ENCODE measurements around the gene SNRPA.
A peak's percentile ranks its signal among the peaks of the same experiment; 100 is the strongest.
"Not testable (repeated sequence)": the region's sequence is repeated elsewhere in the genome, so short reads cannot be mapped to it uniquely, and the experiment has no call there.

Gene SNRPA

DNA sequence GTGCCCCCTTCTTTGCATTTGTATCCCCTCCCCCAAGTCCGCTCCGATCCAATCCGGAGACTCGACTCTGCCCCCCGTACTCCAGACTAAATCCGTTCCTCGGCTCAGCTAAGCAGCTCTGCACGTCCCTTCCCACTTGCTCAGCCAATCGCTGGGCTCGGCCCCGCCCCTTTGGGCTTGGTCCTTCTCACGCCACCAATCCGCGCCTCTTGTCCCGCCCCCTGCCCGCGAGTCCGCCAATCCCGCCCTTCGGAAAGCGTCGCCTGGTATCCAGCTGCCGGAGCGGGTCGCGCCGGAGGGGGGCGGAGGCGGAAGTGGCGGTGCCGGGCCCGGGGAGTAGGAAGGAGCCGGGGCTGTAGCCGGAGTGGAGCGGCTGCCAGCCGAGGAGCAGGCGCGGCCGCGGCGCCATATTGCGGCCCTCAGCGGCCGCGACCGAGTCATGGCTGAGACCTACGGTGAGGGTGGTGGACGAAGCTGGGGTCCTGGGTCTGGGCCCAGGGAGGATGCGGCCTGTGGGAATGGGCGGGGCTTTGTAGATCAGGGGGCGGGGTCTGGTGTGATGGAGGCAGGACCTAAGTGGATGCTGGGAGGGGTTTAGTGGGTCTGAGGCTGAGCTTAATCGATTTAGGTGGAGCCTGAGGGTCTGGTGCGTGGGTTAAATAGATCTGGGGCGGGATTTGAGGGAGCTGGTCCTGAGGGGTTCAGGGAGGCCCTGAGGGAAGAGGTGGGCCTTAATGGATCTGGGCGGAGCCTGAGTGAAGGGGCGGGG lies 27.1 kb downstream of the SNRPA start, which contains the start of gene RAB4B:
TSS of gene RAB4B (plus strand) at position 311 of the 769 bp plus-strand sequence. CDS start at position 440, 129 bp downstream.
- peak; percentile 99 for DNase-seq

DNA sequence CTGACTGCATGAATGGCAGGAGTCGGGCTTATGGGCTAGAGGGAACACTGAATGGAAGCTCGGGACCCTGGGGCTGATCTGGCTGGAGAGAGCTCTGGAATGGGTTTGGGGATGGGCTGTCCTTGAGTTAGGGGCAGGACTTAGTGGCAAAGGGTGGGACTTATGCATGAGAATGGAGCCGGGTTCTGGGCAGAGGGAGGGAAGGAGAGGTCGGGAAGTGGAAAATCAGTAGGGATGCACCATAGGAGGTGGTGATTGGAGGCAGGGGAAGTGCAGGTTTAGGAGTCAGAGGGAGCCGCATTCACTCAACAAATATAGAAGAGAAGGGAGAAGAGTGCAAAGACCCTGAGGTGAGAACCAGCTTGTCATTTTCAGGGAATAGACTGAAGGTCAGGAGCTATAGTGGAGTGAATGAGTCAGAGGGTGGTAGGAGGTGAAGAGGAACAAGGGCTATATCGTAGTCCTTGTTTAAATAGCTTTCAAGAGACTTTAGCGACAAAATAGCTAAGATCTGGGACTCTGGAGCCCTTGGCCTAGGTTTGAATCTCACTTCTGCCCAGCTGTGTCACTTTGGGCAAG lies 27.8 kb downstream of the SNRPA start:
- DNase-seq = no peak

DNA sequence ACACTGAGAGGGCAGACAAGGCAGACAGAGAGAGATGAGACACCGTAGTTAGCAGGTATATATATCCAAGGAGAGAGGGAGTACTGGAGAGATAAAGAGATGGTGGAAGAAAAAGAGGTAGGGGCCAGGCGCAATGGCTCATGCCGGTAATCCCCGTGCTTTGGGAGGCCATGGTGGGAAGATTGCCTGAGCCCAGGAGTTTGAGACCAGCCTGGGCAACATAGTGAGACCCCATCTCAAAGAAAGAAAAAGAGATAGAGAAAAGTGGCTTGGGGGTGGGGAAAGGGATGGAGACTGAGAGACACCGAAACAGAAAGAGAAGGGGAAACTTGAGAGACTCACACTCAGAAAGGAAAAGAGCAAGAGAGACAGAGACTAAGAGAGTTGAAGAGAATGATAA lies 29.6 kb downstream of the SNRPA start:
- DNase-seq = no peak

DNA sequence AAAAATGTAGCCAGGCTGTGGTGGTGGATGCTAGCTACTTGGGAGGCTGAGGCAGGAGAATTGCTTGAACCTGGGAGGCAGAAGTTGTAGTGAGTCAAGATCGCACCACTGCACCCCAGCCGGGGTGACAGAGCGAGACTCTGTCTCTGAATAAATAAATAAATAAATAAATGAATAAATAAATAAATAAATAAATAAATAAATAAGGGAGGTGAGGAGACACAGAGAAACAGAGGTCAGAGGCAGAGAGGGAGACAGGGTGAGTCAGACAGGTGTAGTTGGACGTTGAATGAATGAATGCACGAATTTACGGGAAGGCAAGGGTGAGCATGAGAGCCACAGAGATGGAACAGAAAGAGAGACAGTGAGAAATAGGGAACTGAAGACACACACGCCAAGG lies 30.1 kb downstream of the SNRPA start:
- no peak for DNase-seq

DNA sequence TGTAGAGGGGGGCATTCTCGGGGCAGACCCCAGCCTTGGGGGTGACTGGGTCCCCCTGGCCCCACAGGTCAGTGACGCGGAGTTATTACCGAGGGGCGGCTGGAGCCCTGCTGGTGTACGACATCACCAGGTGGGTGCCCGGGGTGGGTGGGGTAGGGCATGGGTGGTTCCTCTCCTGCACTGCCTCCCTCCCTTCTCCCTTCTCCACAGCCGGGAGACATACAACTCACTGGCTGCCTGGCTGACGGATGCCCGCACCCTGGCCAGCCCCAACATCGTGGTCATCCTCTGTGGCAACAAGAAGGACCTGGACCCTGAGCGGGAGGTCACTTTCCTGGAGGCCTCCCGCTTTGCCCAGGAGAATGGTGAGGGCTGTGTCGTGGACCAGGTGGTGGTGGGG lies 32.7 kb downstream of the SNRPA start:
- no peak for DNase-seq

DNA sequence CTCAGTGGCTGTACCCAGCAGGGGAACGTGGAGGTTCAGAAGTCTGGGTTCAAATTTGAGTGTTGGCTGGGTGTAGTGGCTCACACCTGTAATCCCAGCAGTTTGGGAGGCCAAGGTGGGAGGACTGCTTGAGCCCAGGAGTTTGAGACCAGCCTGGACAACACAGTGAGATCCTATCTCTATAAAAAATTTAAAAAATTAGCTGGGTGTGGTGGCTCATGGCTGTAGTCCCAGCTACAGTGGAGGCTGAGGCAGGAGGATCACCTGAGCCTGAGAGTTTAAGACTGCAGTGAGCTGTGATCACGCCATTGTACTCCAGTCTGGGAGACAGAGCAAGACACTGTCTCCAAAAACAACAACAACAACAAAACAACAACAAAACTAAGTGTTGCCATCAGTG lies 33.1 kb downstream of the SNRPA start:
- DNase-seq = not testable (repeated sequence)

DNA sequence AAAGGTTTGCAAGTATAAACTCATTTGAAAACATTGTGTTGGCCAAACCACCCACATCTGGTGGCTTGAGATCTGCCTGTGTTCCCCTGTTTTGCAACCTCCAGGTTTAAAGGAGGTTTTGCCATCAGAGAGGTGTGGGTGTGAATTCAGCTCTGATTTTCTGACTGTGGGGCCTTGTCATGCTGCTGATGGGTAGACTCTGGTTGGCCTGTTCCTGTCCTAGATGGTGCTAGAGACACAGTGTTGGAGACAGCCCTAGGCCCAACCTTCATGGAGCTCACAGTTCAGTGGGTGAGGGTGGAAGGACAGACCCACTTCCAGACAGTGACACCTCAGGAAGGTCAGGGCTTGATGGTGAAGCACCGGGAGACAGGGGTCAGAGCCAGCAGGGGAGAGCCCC lies 34.5 kb downstream of the SNRPA start:
- no peak for DNase-seq

DNA sequence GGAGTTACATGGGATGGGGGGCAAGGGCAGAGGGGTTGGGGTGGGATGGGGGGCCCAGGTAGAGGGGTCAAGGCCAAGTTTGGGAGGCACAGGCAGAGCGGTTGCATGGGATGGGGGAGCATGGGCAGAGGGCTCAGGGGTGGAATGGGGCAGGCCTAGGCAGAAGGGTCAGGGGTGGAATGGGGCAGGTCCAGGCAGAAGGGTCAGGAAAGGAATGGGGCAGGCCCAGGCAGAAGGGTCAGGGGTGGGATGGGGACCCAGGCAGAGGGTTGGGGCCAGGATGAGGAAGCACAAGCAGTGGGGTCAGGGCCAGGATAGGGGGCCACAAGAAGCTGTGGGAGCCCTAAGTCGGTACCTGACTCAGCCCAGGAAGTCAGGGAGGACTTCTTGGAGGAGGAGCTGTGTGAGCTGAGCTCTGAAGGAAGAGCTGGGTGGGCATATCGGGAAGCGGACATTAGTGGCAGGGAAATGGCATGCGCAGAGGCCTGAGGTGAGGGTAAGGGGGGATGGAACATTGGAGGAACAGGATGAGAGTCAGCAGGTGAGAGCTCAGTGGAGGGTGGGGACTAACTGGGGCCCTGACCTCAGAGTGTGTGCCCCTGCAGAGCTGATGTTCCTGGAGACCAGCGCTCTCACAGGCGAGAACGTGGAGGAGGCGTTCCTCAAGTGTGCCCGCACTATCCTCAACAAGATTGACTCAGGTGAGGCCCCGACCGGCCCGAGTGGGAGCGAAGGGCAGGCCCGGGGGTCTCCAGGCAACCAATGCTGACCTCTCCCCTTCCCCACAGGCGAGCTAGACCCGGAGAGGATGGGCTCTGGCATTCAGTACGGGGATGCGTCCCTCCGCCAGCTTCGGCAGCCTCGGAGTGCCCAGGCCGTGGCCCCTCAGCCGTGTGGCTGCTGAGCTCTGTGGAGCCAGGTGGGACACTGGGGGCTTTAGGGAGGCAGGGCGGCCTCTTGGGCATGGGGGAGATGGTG lies 35.3 kb downstream of the SNRPA start:
- no peak for DNase-seq

DNA sequence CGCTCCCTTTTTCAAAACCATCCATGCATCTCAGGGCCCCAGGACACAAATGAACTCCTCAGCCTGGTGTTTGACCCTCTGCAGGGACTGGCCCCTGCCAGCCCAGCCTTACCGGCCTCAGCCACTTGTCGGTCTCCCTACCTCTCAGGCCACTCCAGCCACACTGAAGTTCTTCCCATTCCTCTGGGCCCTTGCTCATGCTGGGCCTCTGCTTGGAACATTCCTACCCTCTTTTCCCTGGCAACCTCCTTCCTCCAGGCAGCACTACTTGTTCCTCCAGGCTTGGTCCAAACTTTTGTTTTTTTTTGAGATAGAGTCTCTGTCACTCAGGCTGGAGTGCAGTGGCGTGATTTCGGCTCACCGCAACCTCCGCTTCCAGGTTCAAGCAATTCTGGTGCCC lies 40.3 kb downstream of the SNRPA start:
- no peak for DNase-seq

DNA sequence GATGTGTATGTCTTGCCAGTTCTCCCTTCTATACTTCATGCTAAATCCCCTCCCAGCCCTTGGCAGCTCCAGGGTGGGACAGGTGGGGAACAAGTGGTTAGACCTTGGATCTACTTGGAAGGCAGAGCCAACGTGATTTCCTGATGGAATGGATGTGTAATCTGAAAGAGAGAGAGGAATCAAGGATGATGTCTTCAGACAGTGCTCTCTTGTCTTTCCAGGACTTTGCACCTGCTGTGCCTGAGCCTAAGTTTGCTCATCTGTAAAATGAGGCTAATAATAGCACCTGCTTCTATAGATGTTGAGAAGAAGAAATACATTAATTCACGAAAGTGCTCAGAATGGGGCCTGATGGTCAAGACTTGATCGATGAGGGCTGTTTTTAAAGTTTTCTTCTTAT lies 41.0 kb downstream of the SNRPA start:
- DNase-seq = no peak

DNA sequence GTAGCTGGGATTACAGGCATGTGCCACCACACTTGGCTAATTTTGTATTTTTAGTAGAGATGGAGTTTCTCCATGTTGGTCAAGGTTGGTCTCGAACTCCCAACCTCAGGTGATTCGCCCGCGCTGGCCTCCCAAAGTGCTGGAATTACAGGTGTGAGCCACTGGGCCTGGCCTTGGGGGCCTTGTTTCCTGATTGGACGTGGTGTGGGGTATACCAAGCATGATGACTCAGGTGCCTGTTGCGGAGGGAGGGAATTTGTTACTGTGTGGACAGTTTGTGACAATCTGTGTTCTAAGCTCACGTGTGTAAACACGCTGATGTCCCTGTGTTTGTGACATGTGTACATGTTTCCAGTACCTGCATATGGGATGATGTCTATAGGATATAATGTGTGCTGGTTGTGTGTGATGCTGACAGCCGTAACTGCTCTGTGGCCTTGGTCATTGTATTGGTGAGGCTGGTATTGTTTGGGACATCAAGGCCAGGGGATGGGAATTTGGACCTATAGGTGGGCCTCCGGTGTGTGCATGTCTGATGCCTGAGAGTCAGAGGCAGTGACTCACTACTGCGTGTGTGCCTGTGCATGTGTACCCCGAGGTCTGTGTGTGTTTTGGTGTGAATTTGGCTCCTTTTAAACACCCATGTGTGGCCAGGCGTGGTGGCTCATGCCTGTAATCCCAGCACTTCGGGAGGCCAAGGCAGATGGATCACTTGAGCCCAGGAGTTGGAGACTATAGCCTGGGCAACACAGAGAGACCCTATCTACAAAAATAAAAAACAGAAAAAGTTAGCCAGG lies 46.4 kb downstream of the SNRPA start:
- DNase-seq = no peak

DNA sequence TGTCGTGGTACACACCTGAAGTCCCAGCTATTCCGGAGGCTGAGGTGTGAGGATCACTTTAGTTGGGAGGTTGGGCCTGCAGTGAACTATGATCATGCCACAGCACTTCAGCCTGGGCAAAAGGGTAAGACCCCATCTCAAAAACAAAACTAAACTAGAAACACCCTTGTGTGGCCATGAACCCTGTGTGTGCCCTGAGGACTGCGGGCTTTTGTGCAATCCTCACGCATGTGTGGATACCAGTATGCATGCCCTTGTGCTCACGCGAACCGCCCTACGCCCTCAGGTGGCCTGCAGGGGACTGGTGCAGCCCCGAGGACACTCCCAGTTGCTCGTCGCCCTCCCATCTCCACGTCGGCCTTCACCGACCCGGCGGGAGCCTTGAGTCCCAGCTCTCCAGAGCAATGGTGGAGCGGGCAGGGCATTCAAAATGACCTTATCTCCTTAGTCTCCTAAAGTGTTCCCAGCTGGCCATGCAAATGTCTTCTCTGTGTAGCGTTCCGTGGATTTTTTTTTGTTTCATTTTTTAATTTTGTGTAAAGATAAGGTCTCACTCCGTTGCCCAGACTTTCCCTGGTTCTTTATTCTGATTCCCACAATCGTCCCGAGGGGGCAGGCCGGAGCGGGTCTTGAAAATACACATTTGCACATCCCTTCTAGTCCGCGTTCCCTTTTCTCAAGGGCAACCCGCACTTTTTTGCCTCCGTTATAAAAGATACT lies 47.1 kb downstream of the SNRPA start:
- DNase-seq = peak; percentile 66

DNA sequence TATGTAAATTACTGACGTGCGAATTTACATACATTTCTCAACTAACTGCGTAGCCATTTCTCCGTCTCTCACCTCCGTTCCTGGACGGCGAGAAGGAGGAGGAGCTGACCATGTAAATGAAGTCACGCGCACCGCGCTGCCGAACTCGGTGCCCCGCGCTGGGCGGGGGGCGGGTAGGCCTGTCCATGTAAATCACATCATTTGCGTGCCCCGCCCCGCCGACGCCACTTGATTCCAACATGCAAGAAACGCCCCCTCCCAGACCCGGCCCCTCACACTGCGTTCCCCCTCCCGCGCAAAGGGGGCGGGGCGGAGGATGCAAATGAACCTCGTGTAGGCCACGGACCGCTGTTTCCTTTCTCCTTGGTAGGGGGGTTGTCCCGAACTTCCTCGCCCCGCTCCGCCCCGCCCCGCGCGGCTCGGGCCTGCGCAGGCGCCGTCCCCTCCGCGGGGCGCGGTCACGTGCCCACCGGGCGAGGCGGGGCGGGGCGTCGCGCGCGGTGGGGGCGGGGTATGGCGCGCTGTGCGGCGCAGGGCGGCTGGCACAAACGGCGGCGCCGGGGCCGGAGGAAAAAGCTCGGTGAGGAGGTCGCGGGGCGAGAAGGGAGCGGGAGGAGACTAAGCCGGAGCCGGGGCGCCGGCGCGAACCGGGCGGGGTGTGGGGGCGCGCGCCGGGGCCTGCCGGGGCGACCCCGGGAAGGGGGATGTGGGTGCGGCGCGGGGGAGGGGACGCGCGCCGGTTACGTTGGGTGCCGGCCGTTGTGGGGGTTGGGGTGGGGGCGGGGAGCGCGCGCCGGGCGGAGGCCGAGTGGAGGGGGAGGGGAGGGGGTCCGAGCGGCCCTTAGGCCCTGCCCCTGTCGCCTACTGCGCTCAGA lies 47.9 kb downstream of the SNRPA start, which contains the start of gene EGLN2:
TSS of gene EGLN2 (plus strand) at position 509 of the 875 bp plus-strand sequence. CDS start 1,382 bp downstream, outside the sequence.
- DNase-seq = peak; percentile 98

DNA sequence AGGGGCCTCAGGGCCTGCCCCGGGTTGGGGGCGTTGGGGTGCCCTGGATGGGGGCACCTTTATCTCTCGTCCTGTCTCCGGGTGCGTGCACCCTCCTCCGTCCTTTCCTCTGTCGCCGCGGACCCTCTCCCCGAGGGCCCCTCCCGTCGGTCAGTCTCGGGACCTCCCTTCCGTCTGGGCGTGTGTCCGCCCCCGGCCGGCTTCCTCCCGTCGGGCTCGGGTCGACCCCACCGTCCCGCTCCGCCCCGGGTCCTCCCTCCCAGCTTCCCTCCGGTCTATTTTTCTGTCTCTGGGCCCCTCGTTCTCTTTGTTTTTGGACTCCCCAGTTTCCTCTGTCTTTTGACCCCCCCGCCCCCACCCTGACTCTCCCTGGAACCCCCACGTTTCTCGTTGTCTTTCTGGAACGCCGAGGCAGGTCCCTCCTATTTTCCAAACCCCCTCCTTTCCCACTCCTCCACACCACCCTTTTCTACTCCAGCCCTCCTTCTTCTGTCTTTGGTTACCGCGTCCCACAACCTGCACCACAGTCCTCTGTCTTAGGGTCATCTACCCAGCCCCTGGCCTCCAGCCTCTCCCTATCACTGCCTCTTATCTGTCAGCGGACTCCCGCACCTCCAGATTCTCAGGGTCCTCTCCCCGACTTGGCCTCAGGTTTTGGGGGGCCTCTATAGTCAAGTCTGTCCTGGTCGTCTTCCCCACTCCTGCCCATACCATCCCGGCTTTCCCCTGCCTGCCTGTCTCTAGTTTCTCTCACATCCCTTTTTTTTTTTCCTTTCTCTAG lies 48.7 kb downstream of the SNRPA start:
- DNase-seq = no peak

DNA sequence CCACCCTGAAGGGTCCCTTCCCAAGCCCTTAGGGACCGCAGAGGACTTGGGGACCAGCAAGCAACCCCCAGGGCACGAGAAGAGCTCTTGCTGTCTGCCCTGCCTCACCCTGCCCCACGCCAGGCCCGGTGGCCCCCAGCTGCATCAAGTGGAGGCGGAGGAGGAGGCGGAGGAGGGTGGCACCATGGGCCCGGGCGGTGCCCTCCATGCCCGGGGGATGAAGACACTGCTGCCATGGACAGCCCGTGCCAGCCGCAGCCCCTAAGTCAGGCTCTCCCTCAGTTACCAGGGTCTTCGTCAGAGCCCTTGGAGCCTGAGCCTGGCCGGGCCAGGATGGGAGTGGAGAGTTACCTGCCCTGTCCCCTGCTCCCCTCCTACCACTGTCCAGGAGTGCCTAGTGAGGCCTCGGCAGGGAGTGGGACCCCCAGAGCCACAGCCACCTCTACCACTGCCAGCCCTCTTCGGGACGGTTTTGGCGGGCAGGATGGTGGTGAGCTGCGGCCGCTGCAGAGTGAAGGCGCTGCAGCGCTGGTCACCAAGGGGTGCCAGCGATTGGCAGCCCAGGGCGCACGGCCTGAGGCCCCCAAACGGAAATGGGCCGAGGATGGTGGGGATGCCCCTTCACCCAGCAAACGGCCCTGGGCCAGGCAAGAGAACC lies 49.5 kb downstream of the SNRPA start:
- no peak for DNase-seq

DNA sequence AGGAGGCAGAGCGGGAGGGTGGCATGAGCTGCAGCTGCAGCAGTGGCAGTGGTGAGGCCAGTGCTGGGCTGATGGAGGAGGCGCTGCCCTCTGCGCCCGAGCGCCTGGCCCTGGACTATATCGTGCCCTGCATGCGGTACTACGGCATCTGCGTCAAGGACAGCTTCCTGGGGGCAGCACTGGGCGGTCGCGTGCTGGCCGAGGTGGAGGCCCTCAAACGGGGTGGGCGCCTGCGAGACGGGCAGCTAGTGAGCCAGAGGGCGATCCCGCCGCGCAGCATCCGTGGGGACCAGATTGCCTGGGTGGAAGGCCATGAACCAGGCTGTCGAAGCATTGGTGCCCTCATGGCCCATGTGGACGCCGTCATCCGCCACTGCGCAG lies 50.0 kb downstream of the SNRPA start:
- DNase-seq = no peak

DNA sequence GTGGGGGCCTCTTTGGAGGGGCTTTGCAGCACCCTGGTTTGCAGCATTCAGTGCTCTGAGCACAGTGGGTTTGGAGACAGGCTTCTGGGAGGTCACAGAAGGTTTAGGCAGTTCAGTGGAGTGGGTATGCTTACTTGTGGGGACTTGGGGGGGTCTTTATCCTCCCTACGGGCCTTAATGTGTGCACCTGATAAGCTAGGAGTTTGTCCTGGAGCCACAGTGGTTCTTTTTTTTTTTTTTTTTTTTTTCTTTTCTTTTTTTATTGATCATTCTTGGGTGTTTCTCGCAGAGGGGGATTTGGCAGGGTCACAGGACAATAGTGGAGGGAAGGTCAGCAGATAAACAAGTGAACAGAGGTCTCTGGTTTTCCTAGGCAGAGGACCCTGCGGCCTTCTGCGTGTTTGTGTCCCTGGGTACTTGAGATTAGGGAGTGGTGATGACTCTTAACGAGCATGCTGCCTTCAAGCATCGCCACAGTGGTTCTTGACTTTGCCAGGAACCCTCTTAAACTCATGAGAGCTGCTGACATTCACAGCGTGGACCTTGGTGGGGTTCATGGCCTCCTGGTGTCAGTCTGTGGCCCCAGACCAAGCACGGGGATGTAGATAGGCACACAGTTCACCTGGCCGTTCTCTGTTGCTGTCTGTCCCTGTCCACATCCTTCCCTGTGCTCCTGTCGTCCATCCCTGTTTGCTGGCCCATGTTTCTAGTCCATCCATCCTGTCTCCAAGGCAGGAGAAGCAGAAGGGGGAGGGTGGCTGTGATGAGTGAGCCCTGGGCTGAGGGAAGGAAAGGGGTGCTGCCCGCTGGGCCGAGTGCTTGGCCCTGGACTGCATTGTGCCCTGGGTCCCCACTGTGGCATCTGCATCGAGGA lies 50.7 kb downstream of the SNRPA start:
- DNase-seq = peak; percentile 9

Measured in DMS79 treated with DMSO at 0.1 percent for 48 hours (cell line).